GM12864 (cell line): ENCODE data around the gene ATP8A2.
"Not testable (repeated sequence)": the region's sequence is repeated elsewhere in the genome, so short reads cannot be mapped to it uniquely, and the experiment has no call there.

Source experiments
- DNase-seq: peaks from one replicate; pipeline ENCODE4 v3.0.0-alpha.2; 2011; ENCODE audit warnings: low read depth
- H3K4me3 ChIP-seq: 2 replicates; pipeline ENCODE4 v1.5.1; 2011; ENCODE audit warnings: mild to moderate bottlenecking, low read depth, low read length, control low read depth
- CTCF ChIP-seq: IDR thresholded peaks from 2 replicates; pipeline ENCODE4 v1.5.1; 2011; ENCODE audit warnings: low read depth, mild to moderate bottlenecking, moderate library complexity, low read length, control low read depth, inconsistent platforms; ENCODE audit errors: missing control alignments

The ATP8A2 gene

DNA sequence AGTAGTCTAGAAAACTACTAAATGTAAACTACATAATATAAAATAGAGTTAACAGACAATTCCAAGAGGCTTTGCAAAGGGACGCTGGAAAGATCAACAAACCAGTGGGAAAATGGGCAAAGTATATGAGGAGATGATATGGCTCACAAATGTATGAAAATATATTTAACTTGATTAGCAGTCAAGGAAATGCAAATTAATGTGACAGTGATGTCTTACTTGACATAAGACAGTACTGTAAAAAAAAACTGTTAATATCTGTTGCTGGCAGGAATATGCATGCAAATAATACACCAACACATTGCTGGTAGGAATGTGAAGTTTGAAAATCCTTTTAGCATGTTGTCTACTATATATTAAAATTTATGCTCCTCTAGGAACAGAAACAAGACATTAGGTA lies 136.1 kb downstream of the ATP8A2 start:
- no peak for DNase-seq
- TF ChIP-seq CTCF: no peak
- H3K4me3 ChIP-seq: no peak overlapping the region

DNA sequence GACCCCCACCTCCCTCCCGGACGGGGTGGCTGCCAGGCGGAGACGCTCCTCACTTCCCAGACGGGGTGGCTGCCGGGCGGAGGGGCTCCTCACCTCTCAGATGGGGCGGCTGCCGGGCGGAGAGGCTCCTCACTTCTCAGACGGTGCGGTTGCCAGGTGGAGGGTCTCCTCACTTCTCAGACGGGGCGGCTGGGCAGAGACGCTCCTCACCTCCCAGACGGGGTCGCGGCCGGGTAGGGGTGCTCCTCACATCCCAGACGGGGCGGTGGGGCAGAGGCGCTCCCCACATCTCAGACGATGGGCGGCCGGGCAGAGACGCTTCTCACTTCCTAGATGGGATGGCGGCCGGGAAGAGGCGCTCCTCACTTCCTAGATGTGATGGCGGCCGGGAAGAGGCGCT lies 141.3 kb downstream of the ATP8A2 start:
- not testable (repeated sequence) for DNase-seq, H3K4me3 ChIP-seq

DNA sequence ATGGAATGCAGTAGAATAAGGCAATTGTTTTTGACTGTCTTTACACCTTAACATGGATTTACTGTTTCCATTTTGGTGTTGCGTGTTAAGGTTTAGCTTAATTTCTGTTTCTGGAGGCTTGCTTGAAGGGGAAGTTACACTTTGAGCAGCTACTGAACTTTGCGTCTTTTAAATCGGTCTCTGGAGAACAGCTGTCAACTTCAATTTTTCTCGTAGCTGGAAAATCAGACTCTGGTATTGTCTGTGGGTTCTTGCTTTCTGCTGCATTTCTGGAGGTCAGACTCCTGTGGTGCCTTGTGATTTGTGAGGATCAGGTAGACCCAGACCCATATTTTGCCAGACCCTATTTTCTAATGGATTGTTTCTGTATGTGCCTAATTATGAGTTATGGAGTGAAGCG lies 146.7 kb downstream of the ATP8A2 start:
- DNase-seq: no peak
- H3K4me3 ChIP-seq: no peak overlapping the region
- no peak for TF ChIP-seq CTCF

DNA sequence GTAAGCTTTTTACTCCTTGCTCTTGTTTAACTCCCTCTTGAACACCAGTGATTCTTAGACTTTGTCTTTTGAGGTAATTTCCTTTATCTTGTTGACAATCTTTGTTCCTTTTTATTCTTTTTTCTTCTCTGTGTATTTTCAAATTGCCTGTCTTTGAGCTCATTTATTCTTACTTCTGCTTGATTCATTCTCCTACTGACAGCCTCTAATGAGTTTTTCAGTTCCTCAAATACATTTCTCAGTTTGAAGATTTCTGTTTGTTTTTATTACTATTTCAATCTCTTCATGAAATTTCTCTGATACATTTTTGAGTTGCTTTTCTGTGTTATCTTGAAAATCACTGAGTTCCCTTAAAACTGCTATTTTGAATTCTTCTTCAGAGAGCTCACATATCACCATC lies 154.1 kb downstream of the ATP8A2 start:
- no peak for TF ChIP-seq CTCF
- H3K4me3 ChIP-seq: no peak overlapping the region
- no peak for DNase-seq

DNA sequence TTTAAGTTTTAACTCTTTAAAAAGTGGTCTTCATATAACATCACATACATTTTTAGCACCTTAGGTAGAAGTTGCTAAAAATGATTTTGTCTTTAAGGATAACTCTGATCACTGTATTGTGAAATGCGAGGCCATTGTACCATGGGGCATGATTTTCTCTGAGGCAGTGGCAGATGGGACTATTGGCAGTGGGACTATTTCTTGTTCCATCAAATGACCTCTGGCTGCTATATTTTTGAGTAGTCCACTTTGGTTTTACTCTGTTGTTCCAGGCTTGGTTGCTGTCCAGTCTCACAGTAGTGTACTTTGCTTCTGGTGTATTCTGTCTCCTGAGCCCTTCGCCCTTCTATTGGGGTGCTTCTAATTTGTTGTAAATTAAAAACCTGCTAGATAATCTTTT lies 156.5 kb downstream of the ATP8A2 start:
- TF ChIP-seq CTCF: no peak
- no peak for DNase-seq
- H3K4me3 ChIP-seq: no peak overlapping the region

DNA sequence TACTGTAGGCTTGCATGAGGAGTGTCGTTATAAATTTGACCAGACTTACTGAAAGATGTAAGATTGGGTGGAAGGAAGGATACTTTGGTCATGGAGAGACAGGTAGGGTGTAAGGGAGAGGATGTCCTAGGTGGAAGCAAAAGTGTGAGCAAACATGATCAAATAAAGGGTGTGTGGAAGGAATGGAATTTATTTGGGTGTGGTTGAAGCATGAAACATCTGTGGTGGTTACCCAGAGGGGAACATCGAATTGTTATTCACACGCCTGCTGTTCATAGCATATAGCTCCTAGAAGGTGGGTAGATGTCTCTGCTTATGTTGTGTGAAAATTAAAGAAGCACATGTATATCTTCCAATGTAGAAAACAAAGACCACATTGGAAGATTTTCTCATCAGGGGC lies 157.7 kb downstream of the ATP8A2 start:
- DNase-seq: no peak
- TF ChIP-seq CTCF: no peak
- H3K4me3 ChIP-seq: no peak overlapping the region

DNA sequence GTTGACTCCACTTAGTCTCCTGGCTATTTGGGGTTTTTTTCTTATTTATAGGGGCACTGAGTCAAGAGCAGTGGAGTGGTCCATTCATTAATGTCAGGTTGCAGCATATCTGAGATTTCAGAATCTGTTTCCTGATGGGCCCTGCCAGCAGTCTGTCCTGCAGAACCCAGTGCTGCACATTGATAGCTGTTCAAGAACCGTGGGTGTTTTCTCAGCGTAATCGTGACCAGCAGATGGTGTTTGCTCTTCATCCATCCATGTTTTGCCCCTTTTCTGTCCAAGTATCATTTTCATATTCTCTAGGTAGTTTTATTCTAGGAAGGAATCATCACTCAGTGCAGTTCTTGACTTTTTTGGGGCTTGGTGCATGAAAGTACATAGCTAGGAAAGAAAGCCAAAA lies 166.5 kb downstream of the ATP8A2 start:
- no peak for TF ChIP-seq CTCF
- H3K4me3 ChIP-seq: no peak overlapping the region
- no peak for DNase-seq
